ENCODE results near the gene IL16. TPM values are rescaled to one million over a fixed set of nuclear protein-coding genes. Genes with fewer than 3 reads are reported as not detected.

Gene IL16
- total and polyA plus RNA-seq, 2 donors (not counting 1 experiment from before 2014, with no cell fraction given): 181 to 287 TPM

DNA sequence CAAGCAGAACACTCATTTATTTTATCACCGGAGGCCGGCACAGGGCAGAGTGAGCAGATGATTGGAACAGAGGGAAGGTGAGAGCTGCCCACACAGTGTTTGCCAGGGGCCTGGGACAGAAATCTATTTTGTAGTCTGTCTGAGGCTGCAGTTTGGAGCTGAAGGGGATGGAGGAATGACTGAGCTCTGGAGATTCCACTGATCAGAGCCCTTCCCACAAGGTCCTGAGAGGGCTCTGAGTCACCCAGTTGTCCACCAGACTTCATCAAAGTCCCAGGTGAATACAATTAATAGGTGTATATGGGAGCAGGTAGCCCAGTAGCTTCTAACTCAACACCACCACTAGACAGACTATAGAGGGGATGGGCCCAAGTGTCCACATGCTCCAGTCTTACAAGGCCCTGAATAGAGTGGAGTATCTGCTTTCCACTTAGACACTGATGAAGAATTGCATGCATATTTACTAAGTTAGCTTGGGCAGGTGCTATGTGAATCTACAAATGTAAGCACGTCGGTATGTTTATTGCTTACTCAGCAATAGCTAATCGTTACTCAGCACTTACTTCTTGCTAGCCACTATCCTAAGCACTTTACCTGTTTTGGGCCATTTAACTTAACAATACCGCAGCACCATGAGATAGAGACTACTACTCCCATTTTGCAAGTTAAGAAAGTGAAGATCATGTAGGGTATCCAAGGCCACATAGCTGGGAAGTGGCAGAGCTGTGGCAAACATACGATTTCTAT lies 130.0 kb downstream of the IL16 start:
- H3K4me1 Mint-ChIP-seq: peaks cover 33% of the 10 kb centered on the region
- ATAC-seq (ENCODE audit: low read depth) (no peak), DNase-seq (no peak)
- no peak overlapping the region for H3K4me3 Mint-ChIP-seq
- intact Hi-C loops (cut with micrococcal nuclease): no loop called here
- ChIA-PET POLR2A (interaction anchor here (1.0 kb wide), 1 partner anchor 35 kb away, joined by 3 read pairs; no protein-coding TSS in a partner anchor), CTCF (interaction anchor here (0.7 to 20.0 kb wide), 10 partner anchors 8 to 61 kb away, joined by 3 to 306 read pairs (median 4); no protein-coding TSS in a partner anchor)
- no peaks in the 10 kb centered on the region for H3K27me3 Mint-ChIP-seq
- Histone ChIP-seq H3K27ac (ENCODE audit: low read length in 2 of 2) (no peak overlapping the region), H3K4me2 (replicated peaks; ENCODE audit: low read depth, low read length, poor library complexity, severe bottlenecking) (no peak overlapping the region), H3K27me3 (replicated peaks in 1 of 4; ENCODE audit: control extremely low read depth in 1 of 4, control insufficient read depth in 3 of 4, insufficient read depth in 4 of 4, low read length in 3 of 4) (no peaks in the 10 kb centered on the region), H3K36me3 (replicated peaks in 1 of 2; ENCODE audit: control extremely low read depth in 1 of 2, control insufficient read depth in 1 of 2, extremely low read depth in 1 of 2, insufficient read depth in 2 of 2, low read length in 1 of 2) (no peaks in the 10 kb centered on the region), H4K20me1 (ENCODE audit: control insufficient read depth, insufficient read depth, low read length, poor library complexity, severe bottlenecking) (no peaks in the 10 kb centered on the region), H2AFZ (ENCODE audit: insufficient read depth, low read depth, low read length, poor library complexity, severe bottlenecking) (no peak overlapping the region), H3K79me2 (ENCODE audit: control insufficient read depth, insufficient read depth, low read length) (peaks cover 27% of the 10 kb centered on the region), H3K4me1 (ENCODE audit: control insufficient read depth in 2 of 2, insufficient read depth in 2 of 2, low read length in 2 of 2) (peaks cover 13 to 29% of the 10 kb centered on the region in 2 donors), H3K9ac (ENCODE audit: low read length) (no peak overlapping the region), H3K9me3 (ENCODE audit: control extremely low read depth in 1 of 3, control insufficient read depth in 2 of 3, insufficient read depth in 1 of 3, low read length in 2 of 3) (no peaks in the 10 kb centered on the region), H3K4me3 (ENCODE audit: control extremely low read depth in 1 of 5, extremely low read depth in 1 of 5, insufficient read depth in 1 of 5, low read depth in 2 of 5, low read length in 4 of 5) (no peak overlapping the region)
- no peak overlapping the region for H3K27ac Mint-ChIP-seq
- TF ChIP-seq EZH2 (IDR thresholded peaks at IDR 0.05; ENCODE audit: borderline replicate concordance, insufficient read depth, low read depth, low read length, poor library complexity, severe bottlenecking): no peak
- TF ChIP-seq, protein P1, sequence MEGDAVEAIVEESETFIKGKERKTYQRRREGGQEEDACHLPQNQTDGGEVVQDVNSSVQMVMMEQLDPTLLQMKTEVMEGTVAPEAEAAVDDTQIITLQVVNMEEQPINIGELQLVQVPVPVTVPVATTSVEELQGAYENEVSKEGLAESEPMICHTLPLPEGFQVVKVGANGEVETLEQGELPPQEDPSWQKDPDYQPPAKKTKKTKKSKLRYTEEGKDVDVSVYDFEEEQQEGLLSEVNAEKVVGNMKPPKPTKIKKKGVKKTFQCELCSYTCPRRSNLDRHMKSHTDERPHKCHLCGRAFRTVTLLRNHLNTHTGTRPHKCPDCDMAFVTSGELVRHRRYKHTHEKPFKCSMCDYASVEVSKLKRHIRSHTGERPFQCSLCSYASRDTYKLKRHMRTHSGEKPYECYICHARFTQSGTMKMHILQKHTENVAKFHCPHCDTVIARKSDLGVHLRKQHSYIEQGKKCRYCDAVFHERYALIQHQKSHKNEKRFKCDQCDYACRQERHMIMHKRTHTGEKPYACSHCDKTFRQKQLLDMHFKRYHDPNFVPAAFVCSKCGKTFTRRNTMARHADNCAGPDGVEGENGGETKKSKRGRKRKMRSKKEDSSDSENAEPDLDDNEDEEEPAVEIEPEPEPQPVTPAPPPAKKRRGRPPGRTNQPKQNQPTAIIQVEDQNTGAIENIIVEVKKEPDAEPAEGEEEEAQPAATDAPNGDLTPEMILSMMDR (IDR thresholded peaks at IDR 0.05): no peak
- WGBS (ENCODE audit: insufficient coverage): 100% methylated on average over 1 of the region's 7 CpGs
- no peaks in the 10 kb centered on the region for H3K9me3 Mint-ChIP-seq (ENCODE audit: insufficient read depth)

DNA sequence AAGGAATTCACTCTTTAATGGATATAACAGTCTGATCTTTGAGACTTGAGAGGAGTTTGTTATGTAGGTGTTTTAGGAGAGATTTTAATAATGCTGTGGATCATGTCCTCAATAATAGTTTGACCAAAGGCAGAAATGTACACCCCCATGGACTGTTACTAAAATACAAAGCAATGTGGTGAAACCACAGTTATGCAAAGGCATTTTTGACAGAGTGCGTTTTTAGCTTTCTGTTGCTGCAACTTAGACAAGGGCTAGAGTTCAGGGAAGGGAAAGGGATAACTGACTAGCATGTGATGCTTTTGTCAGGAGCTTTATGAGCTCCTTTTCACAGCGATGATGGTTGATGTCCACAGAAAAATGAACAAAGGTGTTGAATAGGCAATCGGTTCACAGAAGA lies 130.8 kb downstream of the IL16 start:
- POLR2A ChIA-PET: interaction anchor here (0.6 to 1.0 kb wide), 2 partner anchors 8 to 36 kb away, joined by 3 read pairs; no protein-coding TSS in a partner anchor
- no peak overlapping the region for H3K4me2 ChIP-seq (replicated peaks; ENCODE audit: low read depth, low read length, poor library complexity, severe bottlenecking)
- Mint-ChIP-seq H3K27ac (no peak overlapping the region), H3K4me3 (no peak overlapping the region), H3K9me3 (ENCODE audit: insufficient read depth) (no peaks in the 10 kb centered on the region), H3K27me3 (no peaks in the 10 kb centered on the region), H3K4me1 (peaks cover 26% of the 10 kb centered on the region)
- CTCF ChIA-PET: interaction anchor here (0.7 to 20.0 kb wide), 9 partner anchors 9 to 221 kb away, joined by 3 to 306 read pairs (median 4); no protein-coding TSS in a partner anchor
- intact Hi-C loops (cut with micrococcal nuclease): no loop called here
- H3K27ac ChIP-seq (ENCODE audit: low read length in 2 of 2): no peak overlapping the region
- peaks cover 21% of the 10 kb centered on the region for H3K79me2 ChIP-seq (ENCODE audit: control insufficient read depth, insufficient read depth, low read length)
- no peaks in the 10 kb centered on the region for H3K9me3 ChIP-seq (ENCODE audit: control extremely low read depth in 1 of 3, control insufficient read depth in 2 of 3, insufficient read depth in 1 of 3, low read length in 2 of 3)
- no peaks in the 10 kb centered on the region for H4K20me1 ChIP-seq (ENCODE audit: control insufficient read depth, insufficient read depth, low read length, poor library complexity, severe bottlenecking)
- H3K36me3 ChIP-seq (replicated peaks in 1 of 2; ENCODE audit: control extremely low read depth in 1 of 2, control insufficient read depth in 1 of 2, extremely low read depth in 1 of 2, insufficient read depth in 2 of 2, low read length in 1 of 2): no peaks in the 10 kb centered on the region
- no peak overlapping the region for H3K9ac ChIP-seq (ENCODE audit: low read length)
- WGBS (ENCODE audit: insufficient coverage): 84% methylated on average over 2 of the region's 3 CpGs
- peaks cover 13 to 27% of the 10 kb centered on the region in 2 donors for H3K4me1 ChIP-seq (ENCODE audit: control insufficient read depth in 2 of 2, insufficient read depth in 2 of 2, low read length in 2 of 2)
- no peak for DNase-seq
- TF ChIP-seq, protein P1 (IDR thresholded peaks at IDR 0.05): no peak
- no peak for TF ChIP-seq EZH2 (IDR thresholded peaks at IDR 0.05; ENCODE audit: borderline replicate concordance, insufficient read depth, low read depth, low read length, poor library complexity, severe bottlenecking)
- H3K27me3 ChIP-seq (replicated peaks in 1 of 4; ENCODE audit: control extremely low read depth in 1 of 4, control insufficient read depth in 3 of 4, insufficient read depth in 4 of 4, low read length in 3 of 4): no peaks in the 10 kb centered on the region
- H3K4me3 ChIP-seq (ENCODE audit: control extremely low read depth in 1 of 5, extremely low read depth in 1 of 5, insufficient read depth in 1 of 5, low read depth in 2 of 5, low read length in 4 of 5): no peak overlapping the region
- no peak overlapping the region for H2AFZ ChIP-seq (ENCODE audit: insufficient read depth, low read depth, low read length, poor library complexity, severe bottlenecking)
- ATAC-seq (ENCODE audit: low read depth): no peak
